ENCODE results near the gene MBOAT2. TPM values are rescaled to one million over a fixed set of nuclear protein-coding genes. Genes with fewer than 3 reads are reported as not detected.

Gene MBOAT2
- total and polyA plus RNA-seq, 4 donors = 9.0 to 72.9 (median 16.8) TPM

GRCh38 chr2:8984157-8984556, 19.3 kb downstream of the MBOAT2 start:
- no peak for DNase-seq
- no peak for TF ChIP-seq CTCF (IDR thresholded peaks at IDR 0.05; ENCODE audit: control extremely low read depth, extremely low read depth)
- no peak overlapping the region for H3K4me3 ChIP-seq
- 24 to 52% methylated on average over 5 of the region's 5 CpGs for WGBS, 2 donors
- no peaks in the 10 kb centered on the region for H3K36me3 ChIP-seq (ENCODE audit: control insufficient read depth in 4 of 4, insufficient read depth in 4 of 4, low read length in 4 of 4)
- H3K9ac ChIP-seq (ENCODE audit: insufficient read depth in 1 of 2, low read length in 2 of 2) = no peak overlapping the region
- H3K4me1 ChIP-seq (ENCODE audit: control insufficient read depth in 5 of 5, insufficient read depth in 5 of 5, low read length in 5 of 5) = peaks cover 0 to 3% (median 2%) of the 10 kb centered on the region in 5 donors
- no peak overlapping the region for H3K27ac ChIP-seq (ENCODE audit: low read depth in 1 of 2, low read length in 1 of 2)
- no peaks in the 10 kb centered on the region for H3K9me3 ChIP-seq (ENCODE audit: control insufficient read depth in 4 of 4, insufficient read depth in 3 of 4, low read length in 3 of 4)
- H3K27me3 ChIP-seq (ENCODE audit: control insufficient read depth in 3 of 3, insufficient read depth in 3 of 3, low read length in 2 of 3) = no peaks in the 10 kb centered on the region
- no peak for ATAC-seq (ENCODE audit: insufficient read depth, low FRiP score)

GRCh38 chr2:8983571-8983970, 19.9 kb downstream of the MBOAT2 start:
- ATAC-seq (ENCODE audit: insufficient read depth, low FRiP score) (no peak), DNase-seq (no peak)
- 26 to 72% methylated on average over 1 of the region's 1 CpG for WGBS, 2 donors
- Histone ChIP-seq H3K9ac (ENCODE audit: insufficient read depth in 1 of 2, low read length in 2 of 2) (no peak overlapping the region), H3K4me1 (ENCODE audit: control insufficient read depth in 5 of 5, insufficient read depth in 5 of 5, low read length in 5 of 5) (peaks cover 0 to 3% (median 2%) of the 10 kb centered on the region in 5 donors), H3K36me3 (ENCODE audit: control insufficient read depth in 4 of 4, insufficient read depth in 4 of 4, low read length in 4 of 4) (no peaks in the 10 kb centered on the region), H3K4me3 (no peak overlapping the region), H3K27me3 (ENCODE audit: control insufficient read depth in 3 of 3, insufficient read depth in 3 of 3, low read length in 2 of 3) (no peaks in the 10 kb centered on the region), H3K27ac (ENCODE audit: low read depth in 1 of 2, low read length in 1 of 2) (no peak overlapping the region), H3K9me3 (ENCODE audit: control insufficient read depth in 4 of 4, insufficient read depth in 3 of 4, low read length in 3 of 4) (no peaks in the 10 kb centered on the region)
- TF ChIP-seq CTCF (IDR thresholded peaks at IDR 0.05; ENCODE audit: control extremely low read depth, extremely low read depth) = no peak

GRCh38 chr2:8981876-8982275, 21.6 kb downstream of the MBOAT2 start:
- Histone ChIP-seq H3K27ac (ENCODE audit: low read depth in 1 of 2, low read length in 1 of 2) (no peak overlapping the region), H3K4me3 (no peak overlapping the region), H3K4me1 (ENCODE audit: control insufficient read depth in 5 of 5, insufficient read depth in 5 of 5, low read length in 5 of 5) (peaks cover 0 to 3% (median 0%) of the 10 kb centered on the region in 5 donors), H3K36me3 (ENCODE audit: control insufficient read depth in 4 of 4, insufficient read depth in 4 of 4, low read length in 4 of 4) (no peaks in the 10 kb centered on the region), H3K27me3 (ENCODE audit: control insufficient read depth in 3 of 3, insufficient read depth in 3 of 3, low read length in 2 of 3) (no peaks in the 10 kb centered on the region), H3K9me3 (ENCODE audit: control insufficient read depth in 4 of 4, insufficient read depth in 3 of 4, low read length in 3 of 4) (no peaks in the 10 kb centered on the region), H3K9ac (ENCODE audit: insufficient read depth in 1 of 2, low read length in 2 of 2) (no peak overlapping the region)
- no peak for DNase-seq
- 47 to 78% methylated on average over 7 of the region's 7 CpGs for WGBS, 2 donors
- TF ChIP-seq CTCF (IDR thresholded peaks at IDR 0.05; ENCODE audit: control extremely low read depth, extremely low read depth) = no peak
- ATAC-seq (ENCODE audit: insufficient read depth, low FRiP score) = no peak

- Histone ChIP-seq H3K4me3 (no peak overlapping the region), H3K27me3 (ENCODE audit: control insufficient read depth in 3 of 3, insufficient read depth in 3 of 3, low read length in 2 of 3) (no peaks in the 10 kb centered on the region), H3K9ac (ENCODE audit: insufficient read depth in 1 of 2, low read length in 2 of 2) (no peak overlapping the region), H3K27ac (ENCODE audit: low read depth in 1 of 2, low read length in 1 of 2) (no peak overlapping the region), H3K4me1 (ENCODE audit: control insufficient read depth in 5 of 5, insufficient read depth in 5 of 5, low read length in 5 of 5) (peaks cover 0 to 2% (median 0%) of the 10 kb centered on the region in 5 donors), H3K36me3 (ENCODE audit: control insufficient read depth in 4 of 4, insufficient read depth in 4 of 4, low read length in 4 of 4) (no peaks in the 10 kb centered on the region), H3K9me3 (ENCODE audit: control insufficient read depth in 4 of 4, insufficient read depth in 3 of 4, low read length in 3 of 4) (no peaks in the 10 kb centered on the region)
- no peak for DNase-seq
- WGBS, 2 donors = 100% methylated on average over 1 of the region's 1 CpG
- ATAC-seq (ENCODE audit: insufficient read depth, low FRiP score) = no peak
- no peak for TF ChIP-seq CTCF (IDR thresholded peaks at IDR 0.05; ENCODE audit: control extremely low read depth, extremely low read depth)
Observed at GRCh38 chr2:8980096-8980495, 23.4 kb downstream of the MBOAT2 start.

Data from lung (tissue), 12 donors.